HG03432 (cell line): Measurements from ENCODE around the gene TXNL4A.

Experiments
- ATAC-seq: cut with Tn5 transposase; IDR thresholded peaks from one replicate; pipeline ENCODE4 v1.9.1; 2021; ENCODE audit warnings: mild to moderate bottlenecking, moderate library complexity; ENCODE audit not compliant: unreplicated experiment

Gene TXNL4A

DNA sequence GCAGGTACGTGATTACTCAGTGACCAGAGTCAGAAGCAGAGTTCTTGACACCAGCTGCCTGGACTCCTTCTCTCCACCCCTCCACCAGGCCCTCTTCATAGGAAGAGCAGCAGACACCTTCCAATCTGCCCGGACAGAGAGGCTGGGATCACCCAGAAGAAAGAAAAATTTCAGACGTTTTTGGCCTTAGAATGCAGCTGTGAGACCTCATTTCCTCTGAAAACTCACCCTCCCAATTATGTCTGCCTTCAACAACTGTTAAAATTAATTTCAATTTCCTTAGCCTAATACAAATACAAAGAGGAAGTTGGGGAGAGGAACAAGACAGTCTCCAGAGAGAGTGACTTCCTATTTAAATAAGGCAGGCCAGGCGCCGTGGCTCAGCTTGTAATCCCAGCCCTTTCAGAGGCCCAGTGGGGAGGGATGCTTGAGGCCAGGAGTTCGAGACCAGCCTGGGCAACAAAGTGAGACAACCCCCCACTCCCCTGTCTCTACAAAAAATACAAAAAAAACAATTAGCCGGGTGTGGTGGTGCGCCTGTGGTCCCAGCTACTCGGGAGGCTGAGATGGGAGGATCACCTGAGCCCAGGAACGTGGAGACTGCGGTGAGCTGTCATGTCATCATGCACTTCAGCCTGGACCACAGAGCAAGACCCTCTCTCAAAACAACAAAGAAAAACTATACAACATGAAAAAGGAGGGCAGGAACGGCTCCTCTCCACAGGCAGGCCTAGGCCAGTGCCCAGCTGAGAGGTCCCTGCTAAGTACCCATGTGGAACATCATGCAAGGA lies 38.5 kb downstream of the TXNL4A start:
- peak; percentile 19 for ATAC-seq

DNA sequence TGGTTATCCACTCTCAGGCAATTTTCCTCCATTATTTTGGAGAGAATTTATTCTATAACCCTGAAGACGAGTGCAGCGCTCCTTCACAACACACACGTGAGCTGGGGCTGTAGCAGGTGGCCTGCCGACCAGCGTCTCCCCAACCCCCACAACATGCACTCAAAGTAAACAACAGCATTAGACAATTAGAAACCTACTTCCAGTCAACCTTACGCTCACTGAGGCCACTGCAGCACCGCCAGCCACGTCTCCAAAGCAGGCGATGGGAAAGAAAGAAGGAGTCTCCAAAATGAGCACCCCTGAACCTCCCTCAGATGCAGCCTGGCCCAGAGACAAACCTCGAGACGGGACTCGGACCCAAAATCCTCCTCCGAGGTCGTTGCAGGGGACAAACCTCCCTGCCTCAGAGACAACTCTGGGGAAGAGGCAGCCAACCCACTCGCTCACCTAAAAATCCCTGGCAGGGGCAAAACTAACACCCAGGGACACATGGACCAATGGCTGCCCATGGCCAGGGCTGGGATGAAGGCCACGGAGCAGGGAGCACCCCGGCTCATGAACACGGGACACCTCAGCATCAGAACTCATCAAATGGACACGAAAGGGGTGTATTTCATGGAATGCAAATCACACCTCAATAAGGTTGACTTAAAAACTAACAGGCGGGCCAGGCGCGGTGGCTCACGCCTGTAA lies 39.5 kb downstream of the TXNL4A start:
- no peak for ATAC-seq

DNA sequence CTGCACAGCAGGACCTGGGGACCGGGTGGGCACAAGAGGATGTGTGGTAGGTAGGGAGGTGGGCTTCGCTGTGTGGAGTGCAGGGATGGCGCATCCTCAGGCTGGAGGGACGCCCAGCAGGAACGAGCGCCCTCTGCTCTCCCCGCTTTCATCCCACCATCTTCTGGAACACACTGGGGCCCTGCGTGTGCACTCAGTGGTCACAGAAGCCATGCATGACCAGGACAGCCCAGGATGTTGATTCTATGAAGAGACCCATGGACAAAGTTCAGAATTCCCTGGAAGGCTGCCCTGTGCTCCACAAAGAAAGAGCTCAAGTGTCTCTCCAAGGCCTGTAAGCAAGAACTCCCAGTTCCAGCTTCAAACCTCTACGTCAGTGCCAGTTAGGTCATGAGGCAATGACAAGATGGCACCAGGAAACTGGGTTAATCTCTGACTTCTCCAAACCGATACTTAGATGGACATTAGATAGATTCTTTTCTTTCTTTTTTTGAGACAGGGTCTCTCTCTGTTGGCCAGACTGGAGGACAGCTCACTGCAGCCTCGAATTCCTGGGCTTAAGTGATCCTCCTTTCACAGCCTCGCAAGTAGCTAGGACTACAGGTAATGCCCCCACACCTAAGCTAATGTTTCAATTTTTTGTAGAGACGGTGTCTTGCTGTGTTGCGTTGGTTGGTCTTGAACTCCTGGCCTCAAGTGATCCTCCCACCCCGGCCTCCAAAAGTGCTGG lies 40.3 kb downstream of the TXNL4A start:
- ATAC-seq, result no peak

DNA sequence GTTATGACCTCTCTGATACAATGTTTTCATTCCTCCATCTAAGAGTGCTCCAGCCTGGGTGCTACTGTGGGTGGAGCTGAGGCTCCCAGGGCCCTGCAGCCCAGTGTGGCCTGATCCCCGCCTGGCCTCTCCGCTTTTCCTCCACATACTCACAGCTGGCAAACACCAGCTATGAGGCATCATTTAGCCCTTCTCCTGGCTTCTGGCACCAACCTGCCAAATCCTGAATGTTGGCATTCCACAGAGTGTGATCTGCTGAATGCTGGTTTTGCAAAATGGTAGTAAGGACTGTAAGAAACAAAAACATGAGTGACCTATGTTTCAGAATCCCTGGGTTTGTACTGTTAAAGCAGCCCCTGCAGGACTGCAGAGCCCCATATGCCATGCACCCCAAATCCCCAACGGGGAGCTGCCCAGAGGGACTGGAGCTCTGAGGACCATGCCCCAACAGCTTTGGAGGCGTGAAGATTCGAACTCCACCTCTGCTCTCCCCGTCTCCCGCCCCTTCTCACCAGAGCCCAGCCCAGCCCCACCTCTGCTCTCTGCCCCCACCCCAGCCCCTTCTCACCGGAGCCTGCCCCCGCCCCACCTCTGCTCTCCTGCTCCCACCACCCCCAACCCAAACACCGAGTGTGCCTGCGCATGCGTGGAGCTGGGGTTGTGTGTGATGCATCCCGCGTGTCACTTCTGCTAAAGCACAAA lies 41.2 kb downstream of the TXNL4A start:
- ATAC-seq, result no peak

DNA sequence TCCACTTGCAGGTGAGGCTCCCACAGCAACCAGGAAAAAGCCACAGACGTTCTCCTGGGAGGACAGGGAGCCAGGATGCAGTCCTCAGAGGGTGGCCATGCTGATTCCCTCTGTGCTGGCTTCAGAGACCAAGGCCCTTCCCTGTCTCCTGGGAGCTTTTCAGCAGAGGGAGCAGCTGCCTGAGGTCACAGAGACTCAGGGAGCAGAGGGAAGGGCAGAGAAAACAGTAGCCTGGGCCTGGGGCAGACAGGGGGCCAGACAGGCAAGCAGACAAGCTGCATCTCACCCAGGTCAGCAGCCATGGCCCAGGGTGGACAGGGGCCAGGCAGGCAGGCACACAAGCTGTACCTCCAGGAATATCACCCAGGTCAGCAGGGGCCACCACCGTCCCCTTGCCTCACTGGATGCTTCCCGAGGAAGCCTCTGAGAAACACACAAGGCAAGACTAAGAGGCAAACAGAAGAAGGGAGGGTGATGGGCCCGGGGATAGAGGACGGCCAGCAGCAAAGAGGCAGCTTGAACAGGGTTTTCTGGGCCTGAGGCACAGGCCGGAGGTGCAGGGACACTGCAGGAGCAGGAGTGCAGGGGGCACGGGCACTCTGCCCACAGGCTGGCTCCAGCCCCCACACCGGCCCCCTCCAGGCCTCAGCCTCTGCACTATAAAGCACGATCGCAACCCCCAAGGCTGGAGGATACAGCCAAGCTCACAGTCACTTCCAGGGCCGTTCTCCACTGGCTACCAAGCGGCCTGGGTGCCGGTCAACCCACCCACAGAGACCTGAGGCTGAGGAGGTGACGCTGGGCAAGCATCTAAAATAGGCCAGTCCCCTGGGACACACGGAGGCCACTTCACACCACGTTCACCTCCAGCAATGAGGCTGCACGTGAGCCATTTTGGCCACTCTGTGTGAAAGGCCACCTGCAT lies 43.0 kb downstream of the TXNL4A start:
- ATAC-seq, result no peak

DNA sequence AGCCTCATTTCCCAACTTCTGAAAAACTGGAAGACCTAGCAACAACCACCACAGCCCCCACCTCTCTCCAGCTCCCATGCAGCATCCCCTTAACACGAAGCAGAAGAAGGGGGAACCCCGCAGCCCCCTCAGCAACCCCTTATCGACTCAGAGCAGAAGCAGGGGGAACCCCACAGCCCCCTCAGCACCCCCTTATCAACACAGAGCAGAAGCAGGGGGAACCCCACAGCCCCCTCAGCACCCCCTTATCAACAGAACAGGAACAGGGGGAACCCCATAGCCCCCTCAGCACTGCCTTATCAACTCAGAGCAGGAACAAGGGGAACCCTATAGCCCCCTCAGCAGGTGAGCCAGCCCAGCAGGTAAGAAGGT lies 43.6 kb downstream of the TXNL4A start:
- no peak for ATAC-seq

DNA sequence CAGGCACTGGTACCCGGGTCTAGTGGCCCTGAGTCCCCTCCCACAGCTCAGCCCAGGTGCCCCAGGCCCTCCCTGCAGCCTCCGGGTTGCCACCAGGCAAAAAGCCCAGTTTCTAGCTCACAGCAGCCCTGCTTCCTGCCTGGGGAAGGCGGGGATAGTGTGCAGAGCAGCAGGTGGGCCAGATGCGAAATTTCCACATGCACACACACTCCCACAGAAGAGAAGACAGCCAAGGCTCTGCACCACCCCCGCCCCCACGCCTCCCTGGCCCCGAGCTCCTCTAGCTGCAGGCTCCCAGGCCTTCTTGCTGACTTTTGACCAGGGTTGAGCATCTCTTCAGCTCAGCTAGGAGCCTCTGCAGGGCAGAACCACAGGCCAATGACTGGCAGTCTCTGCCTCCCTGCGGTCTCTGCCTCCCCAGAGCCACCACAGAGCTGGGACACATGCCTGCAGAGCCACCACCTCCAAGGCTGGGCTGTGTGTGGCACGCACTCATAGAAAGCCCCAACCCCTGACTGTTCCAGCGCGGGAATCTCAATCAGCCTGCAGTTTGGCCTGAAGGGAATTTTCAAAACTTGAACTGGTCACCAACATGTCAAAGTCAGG lies 44.1 kb downstream of the TXNL4A start:
- peak; percentile 76 for ATAC-seq

DNA sequence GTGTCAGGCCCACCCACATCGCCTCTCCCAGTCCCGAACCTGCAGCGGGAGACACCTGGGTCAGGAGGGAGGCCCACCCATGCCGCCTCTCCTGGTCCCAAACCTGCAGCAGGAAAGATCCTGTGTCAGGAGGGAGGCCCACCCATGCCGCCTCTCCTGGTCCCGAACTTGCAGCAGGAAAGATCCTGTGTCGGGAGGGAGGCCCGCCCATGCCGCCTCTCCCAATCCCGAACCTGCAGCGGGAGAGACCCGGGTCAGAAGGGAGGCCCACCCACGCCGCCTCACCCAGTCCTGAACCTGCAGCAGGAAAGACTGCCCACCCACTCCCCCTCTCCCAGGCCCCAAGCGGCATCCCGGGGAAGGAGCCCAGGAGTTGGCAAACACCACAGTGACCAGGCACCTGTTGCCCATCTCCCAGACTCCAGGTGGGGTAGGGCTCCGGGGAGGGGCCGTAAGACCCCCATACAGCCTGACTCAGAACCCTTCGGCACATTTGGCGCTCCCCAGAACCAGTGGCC lies 44.7 kb downstream of the TXNL4A start:
- ATAC-seq, result no peak

DNA sequence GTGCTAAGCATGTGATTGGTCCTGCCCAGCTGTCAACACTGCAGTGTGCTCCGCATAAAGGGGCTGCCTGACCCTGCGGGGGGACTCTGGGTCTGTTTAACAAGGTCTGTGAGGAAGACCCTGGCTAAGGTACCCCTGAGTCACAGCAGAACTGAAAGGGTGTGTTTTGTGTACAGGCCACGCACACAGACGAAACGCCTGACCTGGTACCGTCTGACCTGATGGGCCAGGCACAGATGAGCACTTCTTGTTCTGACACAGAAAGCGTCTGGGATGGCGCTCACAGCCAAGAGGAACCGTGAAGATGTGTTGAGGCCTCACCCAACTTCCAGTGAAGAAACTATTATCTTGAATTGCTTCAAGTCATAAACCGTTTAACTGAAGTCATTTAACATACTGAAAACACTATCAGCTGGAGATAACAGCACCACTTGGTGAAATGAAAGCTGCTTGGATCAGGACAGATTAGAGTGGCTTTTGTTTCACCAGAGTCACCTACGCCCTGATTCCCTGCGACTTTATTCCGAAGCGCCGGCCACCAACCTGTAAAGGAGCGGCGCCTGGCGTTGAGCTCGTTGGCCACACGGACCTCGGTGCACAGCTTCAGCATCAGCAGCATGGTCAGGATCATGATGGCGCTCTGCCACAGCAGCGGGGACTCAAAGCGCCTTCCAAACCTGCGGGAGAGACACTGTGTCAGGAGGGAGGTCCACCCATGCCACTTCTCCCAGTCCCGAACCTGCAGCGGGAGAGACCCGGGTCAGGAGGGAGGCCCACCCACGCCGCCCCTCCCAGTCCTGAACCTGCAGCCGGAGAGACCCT lies 45.4 kb downstream of the TXNL4A start:
- no peak for ATAC-seq

DNA sequence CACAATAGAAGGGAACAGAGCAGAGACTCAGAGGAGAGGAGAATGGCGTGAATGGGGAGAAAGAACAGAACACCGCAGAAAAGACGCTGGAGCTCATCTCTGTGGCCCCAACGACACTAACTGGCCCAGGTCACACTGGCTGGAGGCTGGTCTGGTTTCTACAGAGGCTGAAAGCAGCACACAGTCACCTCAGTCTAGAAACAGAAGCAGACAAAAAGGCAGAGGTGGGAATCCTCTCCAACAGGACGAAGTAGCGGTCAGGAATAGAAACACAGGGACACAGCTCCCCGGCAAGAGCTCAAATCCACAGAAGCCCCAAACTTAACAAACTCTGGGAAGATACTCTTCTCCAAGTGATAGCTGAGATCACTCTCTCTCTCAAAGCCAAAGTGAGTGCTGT lies 46.2 kb downstream of the TXNL4A start:
- ATAC-seq, result no peak

DNA sequence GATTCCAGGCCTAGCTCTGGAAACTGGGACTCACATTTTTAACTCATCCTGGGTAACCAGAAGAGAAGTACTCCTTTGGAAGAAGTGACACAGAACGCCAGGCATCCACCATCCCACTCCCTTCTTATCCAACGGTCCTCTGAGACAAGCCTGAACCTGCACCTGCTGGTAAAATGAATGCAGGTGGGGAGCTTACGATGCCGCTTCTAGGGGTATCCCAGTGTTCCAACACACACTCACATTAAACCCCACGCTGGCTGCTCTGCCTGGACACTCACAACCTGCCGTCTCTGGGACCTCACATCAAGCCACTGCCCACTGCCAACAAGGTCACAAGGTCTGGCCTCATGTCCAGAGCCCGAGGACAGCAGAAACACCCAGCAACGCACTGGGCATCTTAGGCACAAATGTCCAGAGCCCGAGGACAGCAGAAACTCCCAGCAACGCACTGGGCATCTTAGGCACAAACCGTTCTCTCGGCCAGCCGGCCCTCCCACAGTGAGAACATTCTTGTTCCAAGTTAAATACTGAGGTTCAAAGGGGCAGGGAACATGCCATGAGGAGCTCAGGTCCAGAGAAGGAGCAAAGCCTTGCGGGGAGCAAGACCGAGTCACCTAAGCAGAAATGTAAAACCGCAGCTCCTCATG lies 46.8 kb downstream of the TXNL4A start:
- no peak for ATAC-seq

DNA sequence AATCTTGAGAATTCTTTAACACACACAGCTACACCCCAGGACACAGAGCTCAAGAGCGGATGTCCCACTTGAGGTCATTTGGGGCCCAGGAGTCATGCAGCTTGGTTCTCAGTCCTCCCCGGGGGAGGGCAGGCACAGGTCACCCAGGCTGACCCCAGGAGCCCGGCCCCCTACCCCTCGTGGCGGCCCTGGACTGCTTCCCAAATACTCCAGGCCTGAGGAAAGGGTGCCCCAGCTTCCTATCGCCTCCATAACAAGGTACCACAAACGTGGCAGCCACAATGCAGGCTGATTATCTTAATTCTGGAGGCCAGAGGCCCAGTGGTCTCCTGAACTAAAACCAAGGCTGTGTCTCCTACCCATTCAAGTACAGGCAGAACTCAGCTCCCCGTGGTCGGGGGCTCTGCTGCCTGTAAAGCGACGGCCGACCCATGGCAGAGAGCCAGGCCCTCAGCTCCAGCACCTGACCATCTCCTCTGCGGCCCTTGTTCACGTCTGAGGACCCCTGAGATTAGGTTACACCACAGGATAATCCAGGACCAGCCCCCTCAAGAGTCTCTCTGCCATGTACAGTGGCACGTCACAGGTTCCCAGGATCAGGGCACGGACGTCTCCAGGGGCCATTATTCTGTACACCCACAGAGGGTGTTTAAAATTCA lies 47.4 kb downstream of the TXNL4A start:
- no peak for ATAC-seq

DNA sequence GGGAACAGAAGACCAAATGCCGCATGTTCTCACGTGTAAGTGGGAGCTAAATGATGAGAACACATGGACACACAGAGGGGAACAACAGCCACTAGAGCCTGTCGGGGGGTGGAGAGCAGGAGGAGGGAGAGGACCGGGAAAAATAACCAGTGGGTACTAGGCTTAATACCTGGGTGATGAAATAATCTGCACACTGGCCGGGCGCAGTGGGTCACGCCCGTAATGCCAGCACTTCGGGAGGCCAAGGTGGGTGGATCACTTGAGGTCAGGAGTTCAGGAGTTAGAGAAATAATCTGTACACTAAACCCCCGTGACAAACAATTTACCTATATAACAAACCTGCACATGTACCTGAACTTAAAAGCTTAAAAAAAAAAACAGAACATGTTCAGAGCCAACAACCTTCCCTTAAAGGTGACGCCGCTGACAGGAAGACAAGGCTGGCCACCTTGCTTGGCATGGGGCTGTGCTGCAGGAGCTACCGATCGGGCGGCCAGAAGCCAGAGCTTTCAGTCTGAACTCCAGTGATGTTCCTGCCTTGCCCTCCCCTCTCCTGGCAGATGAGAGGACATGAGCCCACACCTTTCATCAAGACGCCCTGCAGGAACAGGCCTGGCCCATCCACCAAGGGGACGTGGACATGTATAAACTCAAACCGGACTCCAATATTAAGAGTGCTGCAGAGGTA lies 48.1 kb downstream of the TXNL4A start:
- no peak for ATAC-seq

DNA sequence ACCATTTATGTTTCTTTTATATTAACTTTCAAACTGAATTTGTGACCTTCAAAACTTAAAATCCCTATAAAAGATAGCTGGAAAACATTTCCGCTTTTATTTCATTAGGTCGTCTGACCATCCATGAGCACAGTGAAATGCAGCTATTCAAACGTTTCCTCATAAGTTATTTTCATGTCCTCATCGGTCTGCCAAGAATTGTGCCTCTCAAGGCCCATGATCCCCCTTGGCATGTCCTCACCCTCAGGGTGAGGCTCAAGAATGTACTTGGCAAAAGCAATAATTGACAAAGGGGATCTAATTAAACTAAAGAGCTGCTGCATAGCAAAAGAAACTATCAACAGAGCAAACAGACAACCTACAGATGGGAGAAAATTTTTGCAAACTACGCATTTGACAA lies 49.3 kb downstream of the TXNL4A start:
- no peak for ATAC-seq

DNA sequence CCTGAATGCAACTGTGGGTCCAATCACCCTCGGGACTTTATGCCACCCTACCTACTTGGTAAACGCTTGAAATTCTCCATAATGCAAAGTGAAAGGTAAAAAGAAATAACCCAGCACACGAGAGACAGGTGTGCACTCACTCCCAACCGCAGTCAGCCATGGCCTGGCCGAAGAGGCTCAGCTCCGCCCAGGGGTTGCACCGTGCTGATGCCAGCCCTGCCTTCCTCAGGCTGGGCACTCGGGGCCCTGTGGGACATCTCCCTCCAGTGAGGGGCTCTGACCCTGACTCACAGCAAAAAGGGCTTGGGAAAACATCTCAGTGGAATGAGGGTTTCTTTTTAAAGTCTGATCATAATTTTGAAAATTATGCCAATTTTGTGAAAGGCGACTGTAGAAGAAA lies 50.2 kb downstream of the TXNL4A start:
- no peak for ATAC-seq

DNA sequence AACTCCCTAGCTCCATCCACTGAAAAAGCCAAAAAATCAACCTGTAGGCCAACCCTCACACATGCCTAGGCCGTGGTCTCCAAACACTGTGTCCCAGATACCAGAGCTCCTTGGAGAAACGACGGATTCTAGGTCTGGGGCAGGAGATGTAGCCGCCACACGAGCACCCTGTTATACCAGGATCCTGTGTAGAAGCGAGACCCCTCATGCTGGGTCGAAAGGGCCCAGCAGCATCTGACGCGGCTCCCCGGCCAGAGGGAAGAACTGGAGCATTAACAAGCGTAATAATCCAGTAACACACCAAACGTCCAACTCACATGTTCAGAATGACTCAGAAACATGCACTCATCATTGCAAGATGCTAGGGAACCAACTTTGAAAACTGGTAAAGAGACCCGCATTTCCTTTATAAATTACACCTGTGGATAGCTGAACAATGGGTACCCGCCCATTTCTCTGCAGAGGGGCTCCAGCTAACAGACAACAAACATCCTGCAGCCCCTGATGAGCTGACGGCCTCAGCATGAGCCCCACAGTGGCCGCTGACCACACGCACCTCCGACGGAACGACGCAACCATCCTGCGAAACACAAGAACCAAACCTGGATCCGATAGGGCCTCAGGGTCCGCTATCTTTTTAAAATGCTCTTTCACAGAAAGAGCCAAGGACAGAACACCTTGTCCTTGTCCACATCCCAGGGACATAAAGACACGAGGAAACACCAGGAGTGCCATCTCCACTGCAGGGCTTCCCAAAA lies 51.1 kb downstream of the TXNL4A start:
- ATAC-seq, result no peak
